ENCODE results near the gene DOCK2.

DNA sequence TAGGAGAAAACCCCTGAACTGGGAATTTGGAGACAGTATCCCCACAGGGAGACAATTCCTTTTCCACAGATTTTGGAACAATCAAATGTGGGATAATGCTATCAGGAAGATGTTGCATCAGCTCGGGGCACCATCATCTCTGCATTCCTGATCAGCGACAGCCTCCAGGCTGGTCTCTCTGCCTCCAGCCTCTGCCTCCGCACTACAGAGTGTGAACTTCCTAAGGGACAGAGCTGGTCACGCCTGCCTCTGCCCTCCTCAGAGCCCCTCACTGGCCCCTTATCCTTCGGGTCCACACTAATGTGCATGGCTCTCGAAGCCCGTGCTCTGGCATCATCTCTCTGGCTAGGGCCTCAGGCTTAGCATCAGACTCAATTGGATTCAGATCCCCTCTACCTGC lies 477.2 kb downstream of the DOCK2 start:
- TF ChIP-seq, protein P1, sequence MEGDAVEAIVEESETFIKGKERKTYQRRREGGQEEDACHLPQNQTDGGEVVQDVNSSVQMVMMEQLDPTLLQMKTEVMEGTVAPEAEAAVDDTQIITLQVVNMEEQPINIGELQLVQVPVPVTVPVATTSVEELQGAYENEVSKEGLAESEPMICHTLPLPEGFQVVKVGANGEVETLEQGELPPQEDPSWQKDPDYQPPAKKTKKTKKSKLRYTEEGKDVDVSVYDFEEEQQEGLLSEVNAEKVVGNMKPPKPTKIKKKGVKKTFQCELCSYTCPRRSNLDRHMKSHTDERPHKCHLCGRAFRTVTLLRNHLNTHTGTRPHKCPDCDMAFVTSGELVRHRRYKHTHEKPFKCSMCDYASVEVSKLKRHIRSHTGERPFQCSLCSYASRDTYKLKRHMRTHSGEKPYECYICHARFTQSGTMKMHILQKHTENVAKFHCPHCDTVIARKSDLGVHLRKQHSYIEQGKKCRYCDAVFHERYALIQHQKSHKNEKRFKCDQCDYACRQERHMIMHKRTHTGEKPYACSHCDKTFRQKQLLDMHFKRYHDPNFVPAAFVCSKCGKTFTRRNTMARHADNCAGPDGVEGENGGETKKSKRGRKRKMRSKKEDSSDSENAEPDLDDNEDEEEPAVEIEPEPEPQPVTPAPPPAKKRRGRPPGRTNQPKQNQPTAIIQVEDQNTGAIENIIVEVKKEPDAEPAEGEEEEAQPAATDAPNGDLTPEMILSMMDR (IDR thresholded peaks at IDR 0.05 in 4 of 5, conservative IDR thresholded peaks at IDR 0.05 in 1 of 5), result no peak
- TF ChIP-seq POLR2A (IDR thresholded peaks at IDR 0.05), result no peak
